ENCODE data around the gene HOXA2.

The HOXA2 gene

DNA sequence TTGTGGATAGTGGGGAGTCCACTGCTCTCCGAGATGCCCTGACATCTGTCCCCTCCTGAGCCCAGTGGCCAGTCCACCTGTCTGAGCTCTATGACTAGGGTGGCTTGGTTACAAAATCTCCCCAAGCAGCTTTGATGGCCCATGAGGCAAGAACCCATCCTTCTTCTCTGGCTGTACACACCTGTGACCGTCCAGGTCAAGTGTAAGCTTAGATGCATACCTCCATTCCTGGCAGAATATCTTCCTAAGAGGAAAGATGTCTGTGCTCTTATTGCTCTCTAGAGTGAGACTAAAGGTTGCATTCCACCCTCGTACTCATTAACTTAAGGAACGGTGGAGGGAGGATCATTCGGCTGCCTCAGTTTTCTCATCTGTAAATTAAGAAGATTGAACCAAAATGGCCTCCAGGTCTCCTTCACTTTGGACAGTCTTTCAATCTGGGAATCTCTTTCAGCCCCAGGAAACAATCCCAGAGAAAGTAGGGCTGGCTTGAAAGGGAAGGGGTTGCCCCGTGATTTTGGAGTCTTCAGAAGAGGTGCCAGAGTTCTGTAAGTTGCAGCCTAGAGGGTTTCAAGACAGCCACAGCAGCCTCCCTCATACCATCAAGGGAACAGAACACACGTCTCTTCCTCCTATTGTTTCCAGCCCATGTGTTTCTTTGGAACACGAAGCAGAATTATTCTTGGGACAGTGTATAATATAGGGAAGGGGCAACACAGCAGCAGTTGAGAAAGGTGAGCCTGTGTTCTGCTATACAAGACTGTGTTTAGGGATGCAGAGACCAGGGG, 22.6 kb upstream of the HOXA2 start:
- DNase-seq: no peak

DNA sequence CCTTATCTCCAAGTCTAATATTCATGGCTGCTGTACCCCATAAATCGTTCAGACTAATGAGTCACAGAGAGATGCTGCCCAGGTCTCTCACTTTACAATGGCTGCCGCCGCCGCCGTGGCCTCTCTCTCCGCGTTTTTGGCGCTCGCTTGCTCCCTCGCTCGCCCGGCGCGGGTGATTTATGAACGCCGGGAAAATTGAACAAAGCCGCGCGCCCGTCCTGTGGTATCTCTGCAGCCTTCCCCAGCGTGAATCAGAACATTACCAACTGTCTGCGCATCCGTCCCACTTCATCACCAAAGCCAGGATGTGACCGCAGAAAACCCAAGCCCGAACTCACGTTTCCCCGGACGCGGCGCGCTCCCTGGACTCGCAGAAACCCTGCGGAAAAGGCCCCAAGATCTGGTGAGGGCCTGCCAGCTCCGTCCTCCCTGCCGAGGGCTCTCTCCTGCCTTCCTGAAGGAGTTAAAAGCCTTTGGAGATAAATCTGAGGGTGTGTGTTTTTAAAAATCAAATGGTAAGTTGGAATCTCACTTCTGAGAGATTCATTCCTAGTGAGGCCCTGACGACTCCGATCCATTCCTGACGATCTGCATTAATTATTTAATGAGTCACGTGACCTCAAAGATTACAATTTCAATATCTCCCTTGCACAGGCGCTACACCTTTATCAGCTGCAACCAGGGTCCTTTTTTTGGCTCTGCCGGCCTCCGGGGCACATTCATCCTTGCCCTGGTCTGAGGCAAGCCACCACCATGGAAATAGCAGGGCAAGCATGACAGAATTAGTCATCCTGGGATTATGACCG, 21.8 kb upstream of the HOXA2 start:
- DNase-seq: no peak

- no peak for DNase-seq
Observed at GRCh38 chr7:27123477-27124053, 21.1 kb upstream of the HOXA2 start.

DNA sequence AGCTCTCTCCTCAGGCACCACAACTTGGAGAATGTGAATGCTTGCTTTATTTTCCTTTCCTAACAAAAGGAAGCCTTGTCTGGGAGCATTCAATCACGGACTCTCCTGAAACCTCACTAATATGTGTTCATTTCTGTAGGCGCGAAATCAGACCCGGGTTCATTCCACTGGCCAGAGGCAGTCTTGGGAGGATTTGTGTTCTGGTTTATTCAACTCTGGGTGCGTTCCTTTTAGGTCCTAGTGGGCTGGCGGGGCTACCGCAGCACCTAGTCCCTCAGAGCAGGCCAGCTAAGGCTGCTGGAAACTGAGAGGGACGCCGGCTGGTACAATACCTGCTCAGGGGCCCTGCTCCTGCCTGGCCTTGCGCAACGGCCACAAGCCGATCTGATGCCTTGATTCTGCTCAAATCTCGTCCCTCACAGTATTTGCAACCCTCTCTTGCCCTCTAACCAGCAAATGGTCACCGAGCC, 20.6 kb upstream of the HOXA2 start:
- DNase-seq: no peak

DNA sequence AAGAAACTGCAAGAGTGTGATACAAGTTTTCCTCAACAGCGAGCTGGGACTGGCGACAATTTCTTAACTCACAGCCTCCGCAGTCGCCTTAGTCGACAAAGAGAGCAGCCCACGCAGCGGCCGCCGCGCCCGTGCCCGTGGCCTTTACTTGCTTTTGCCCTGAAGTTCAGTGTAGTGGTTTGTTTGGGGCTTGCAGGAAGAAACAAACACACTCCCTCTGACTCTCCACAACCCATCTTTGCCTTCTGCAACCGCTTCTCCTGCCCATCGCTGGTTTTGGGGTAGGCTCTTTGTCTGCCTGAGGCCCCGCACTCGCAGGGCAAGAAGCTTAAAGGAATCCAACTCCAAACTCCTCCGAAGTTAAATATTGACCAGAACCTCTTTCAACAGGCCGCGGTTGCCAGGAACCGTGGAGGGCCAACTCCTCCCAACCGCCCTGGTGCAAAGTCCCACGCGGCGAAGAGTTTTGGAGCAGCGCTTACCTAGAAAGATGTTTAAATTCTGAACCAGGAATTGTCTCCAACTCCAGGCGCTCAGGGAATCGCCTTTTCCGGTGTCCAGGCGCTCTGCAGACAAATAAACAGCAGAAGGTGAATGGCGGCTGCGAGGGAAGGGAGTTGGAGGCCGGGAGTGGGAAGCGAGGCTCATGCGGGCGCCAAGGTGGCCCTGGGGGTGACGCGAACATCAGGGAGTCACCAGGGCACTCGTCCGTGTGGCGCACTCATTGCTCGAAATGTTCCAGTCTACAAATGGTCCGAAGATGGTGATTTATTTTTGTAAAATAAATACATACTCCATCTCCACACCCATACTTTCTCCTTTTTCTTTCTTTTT, 19.8 kb upstream of the HOXA2 start:
- no peak for DNase-seq

- no peak for DNase-seq
Observed at GRCh38 chr7:27121684-27122076, 19.2 kb upstream of the HOXA2 start.

DNA sequence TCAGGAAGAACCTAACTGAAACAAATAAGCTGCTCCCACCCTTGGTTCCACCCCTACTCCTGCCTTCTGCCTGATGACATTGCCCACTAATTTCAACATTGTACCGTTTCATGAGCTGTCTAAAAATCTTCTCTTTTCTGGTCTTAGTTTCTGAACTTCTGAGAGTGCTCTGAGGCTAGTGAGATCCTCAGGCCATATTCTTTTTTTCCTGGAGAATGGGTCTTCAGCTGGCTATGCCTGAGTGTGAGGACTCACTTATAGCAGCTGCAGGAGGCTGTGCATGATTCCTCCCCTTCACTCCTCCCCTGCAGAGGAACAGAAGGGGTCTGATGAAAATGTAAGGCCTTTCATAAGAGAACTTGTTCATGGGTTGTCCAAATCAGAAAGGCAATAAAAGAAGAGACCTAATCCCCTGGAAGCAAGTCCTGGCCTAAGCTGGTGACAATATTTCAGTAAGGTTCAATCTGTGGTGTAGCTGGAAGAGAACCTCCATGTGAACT, 17.0 kb upstream of the HOXA2 start:
- DNase-seq: no peak

- DNase-seq: no peak
Observed at GRCh38 chr7:27118580-27118979, 16.1 kb upstream of the HOXA2 start.

DNA sequence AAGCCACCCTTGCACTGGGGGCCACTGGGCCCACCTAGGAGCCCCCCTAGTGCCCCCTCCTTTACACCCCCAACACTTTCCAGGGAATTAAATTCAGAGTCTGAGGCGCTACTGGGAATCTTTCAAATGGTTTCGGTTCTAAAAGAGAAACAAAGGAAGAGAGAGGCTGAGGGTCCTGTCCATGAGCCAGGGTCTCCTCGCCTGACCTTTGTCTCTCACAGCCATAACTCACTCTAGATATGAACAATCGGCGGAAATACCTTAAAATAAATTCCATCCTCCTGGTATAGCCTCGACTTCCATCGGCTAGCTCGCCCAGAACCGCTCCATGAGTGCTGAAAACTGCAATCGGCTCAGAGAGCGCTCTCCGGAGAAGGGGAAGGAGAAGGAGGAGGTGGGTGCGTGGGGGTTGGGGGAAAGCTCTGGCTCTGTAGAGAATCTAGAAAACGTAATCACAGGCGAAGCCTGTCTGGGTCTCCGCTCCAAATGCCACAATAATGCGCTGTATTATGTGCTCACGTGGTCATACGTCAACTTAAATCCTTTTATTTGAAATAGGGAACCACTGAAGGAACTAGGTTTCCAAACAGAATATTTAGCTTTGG, 15.5 kb upstream of the HOXA2 start:
- DNase-seq: no peak

DNA sequence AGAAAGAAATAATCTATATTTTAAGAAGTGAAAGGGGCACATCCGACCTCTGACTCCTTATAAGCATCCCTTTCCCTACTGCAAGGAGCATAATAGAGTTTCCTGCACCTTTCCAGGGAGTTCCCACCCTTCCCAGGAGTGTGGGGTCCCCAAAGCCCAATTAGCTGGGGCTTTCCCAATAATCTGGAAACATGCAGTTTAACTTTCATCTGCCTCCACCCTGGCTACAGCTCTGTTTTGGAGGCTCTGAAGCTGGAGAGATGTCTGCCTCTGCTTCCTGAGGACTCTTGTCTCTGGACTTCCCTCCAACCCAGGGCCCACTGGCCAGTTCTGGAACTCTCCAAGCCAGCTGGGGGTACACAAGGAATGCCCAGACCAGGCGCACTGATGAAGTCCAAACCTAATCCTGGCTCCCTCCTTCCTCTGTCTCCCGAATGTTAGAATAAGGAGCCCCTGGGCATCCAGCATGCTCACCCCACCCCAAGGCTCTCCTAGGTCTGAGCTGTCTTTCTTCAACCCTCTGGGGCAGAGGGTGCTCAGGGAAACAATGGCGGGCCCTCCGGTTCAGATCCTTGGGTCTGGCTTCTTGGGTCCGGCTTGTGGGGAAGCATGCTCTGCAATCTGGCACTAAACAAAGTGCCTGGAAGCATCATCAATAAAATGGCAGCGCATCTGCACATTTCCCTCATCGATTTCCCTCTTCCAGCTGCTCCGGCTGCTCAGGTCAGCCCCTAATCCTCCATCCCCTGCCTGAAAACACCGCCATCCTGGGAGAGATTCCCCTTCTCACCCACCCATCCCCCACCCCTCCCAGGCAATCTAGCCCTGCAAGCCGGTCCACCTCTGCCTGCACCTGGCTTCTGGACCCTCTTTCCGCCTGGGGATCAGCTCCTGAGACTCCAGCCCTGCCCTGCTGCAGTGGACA, 14.7 kb upstream of the HOXA2 start:
- no peak for DNase-seq

GRCh38 chr7:27116031-27116961, 13.8 kb upstream of the HOXA2 start:
- no peak for DNase-seq

- DNase-seq: no peak
Observed at GRCh38 chr7:27115221-27116026, 12.9 kb upstream of the HOXA2 start.

GRCh38 chr7:27114881-27115220, 12.4 kb upstream of the HOXA2 start:
- DNase-seq: no peak

- no peak for DNase-seq
Observed at GRCh38 chr7:27113991-27114769, 11.7 kb upstream of the HOXA2 start.

- no peak for DNase-seq
Observed at GRCh38 chr7:27112955-27113949, 10.8 kb upstream of the HOXA2 start.

GRCh38 chr7:27112361-27112760, 9.9 kb upstream of the HOXA2 start:
- no peak for DNase-seq

DNA sequence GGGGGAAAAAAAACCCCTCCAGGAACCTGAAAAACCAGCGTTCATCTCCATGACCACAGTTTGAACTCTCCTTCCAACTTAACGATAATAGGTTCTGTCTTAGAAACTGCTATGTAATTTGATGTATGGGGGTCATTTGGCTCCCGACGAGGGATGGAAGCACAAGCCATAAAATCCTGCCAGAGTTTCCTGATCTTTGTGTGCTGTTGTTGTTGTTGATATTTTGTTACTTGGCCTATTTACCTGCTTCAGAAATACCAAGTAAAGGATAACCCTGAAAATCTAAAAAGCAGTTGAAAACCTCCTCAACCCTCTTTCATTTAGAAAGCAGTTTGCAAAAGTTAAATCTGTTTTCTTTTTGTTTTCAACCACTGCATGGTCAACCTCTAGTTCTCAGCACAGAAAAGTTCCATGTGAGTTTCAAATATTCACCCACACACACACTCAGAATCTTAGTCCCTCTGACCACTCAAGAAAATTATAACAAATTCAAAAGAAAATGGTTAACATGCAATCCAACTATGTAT, 9.3 kb upstream of the HOXA2 start:
- DNase-seq: no peak
